IMR-90 (cell line): ENCODE data around the gene UGGT1. TPM values are rescaled to one million over a fixed set of nuclear protein-coding genes. Genes with fewer than 3 reads are reported as not detected.

Experiments used
- ATAC-seq: fragments of 200-7000 bp; cut with Tn5 transposase; 2 replicates; pipeline ENCODE4 v1.9.1; 2020; ENCODE audit warnings: low read depth, mild to moderate bottlenecking, moderate library complexity
- BruUV-seq: library from RNA; stranded (reverse); fragments of 400-500 nt; replicated peaks from 2 replicates; lab custom pipeline; 2021; lab: Mats Ljungman, UMichigan
- CTCF ChIA-PET: fragments of 300-600 bp; formaldehyde crosslinking; extraction: SDS; loops from one replicate; lab custom pipeline; 2021; ENCODE audit warnings: antibody characterized with exemption; lab: Yijun Ruan, JAX
- POLR2A ChIA-PET: fragments of 300-600 bp; sonication (Branson Sonifier 250); formaldehyde crosslinking; loops from one replicate; lab custom pipeline; 2022; ENCODE audit warnings: antibody characterized with exemption; ENCODE audit not compliant: unreplicated experiment; lab: Charles Lee
- DNase-seq: peaks from one replicate; pipeline ENCODE4 v3.0.0; 2013
- H2AFZ ChIP-seq: replicated peaks from 2 replicates; pipeline ENCODE3; 2013; ENCODE audit warnings: low read length, mild to moderate bottlenecking; ENCODE audit not compliant: poor library complexity
- H2AK5ac ChIP-seq: 2 replicates; pipeline ENCODE4 v1.6.1; 2013; ENCODE audit warnings: low read depth, low read length, inconsistent platforms
- H2AK9ac ChIP-seq: replicated peaks from 2 replicates; pipeline ENCODE3; 2013; ENCODE audit warnings: mild to moderate bottlenecking, low read depth, low read length, moderate library complexity; ENCODE audit not compliant: poor library complexity
- H2BK120ac ChIP-seq: 2 replicates; pipeline ENCODE4 v1.6.1; 2013; ENCODE audit warnings: low read depth, low read length, inconsistent platforms
- H2BK15ac ChIP-seq: 3 replicates; pipeline ENCODE4 v1.6.1; 2013; ENCODE audit warnings: low read depth, low read length, inconsistent platforms
- H2BK20ac ChIP-seq: 2 replicates; pipeline ENCODE4 v1.6.1; 2013; ENCODE audit warnings: low read depth, mild to moderate bottlenecking, inconsistent platforms, low read length, moderate library complexity
- H2BK5ac ChIP-seq: 2 replicates; pipeline ENCODE4 v1.6.1; 2013; ENCODE audit warnings: mild to moderate bottlenecking, low read depth, low read length, inconsistent platforms; ENCODE audit not compliant: poor library complexity, severe bottlenecking
- H3K14ac ChIP-seq: replicated peaks from 2 replicates; pipeline ENCODE4 v1.6.1; 2013; ENCODE audit warnings: low read depth, low read length, inconsistent platforms
- H3K18ac ChIP-seq: 2 replicates; pipeline ENCODE4 v1.6.1; 2013; ENCODE audit warnings: low read depth, low read length, control low read depth
- H3K23ac ChIP-seq: 2 replicates; pipeline ENCODE4 v1.6.1; 2013; ENCODE audit warnings: low read depth, low read length, inconsistent platforms
- H3K27ac ChIP-seq: 2 replicates; pipeline ENCODE4 v1.5.1; 2013; ENCODE audit warnings: mild to moderate bottlenecking, control low read depth, low read length; ENCODE audit not compliant: insufficient read depth
- H3K27me3 ChIP-seq: 2 replicates; pipeline ENCODE4 v1.6.1; 2013; ENCODE audit warnings: low read length; ENCODE audit not compliant: control insufficient read depth, insufficient read depth
- H3K36me3 ChIP-seq: 2 replicates; pipeline ENCODE4 v1.6.1; 2013; ENCODE audit warnings: low read length, mixed read lengths; ENCODE audit not compliant: control insufficient read depth, insufficient read depth
- H3K4ac ChIP-seq: 2 replicates; pipeline ENCODE4 v1.6.1; 2013; ENCODE audit warnings: low read depth, low read length, inconsistent platforms
- H3K4me1 ChIP-seq: 2 replicates; pipeline ENCODE4 v1.6.1; 2013; ENCODE audit warnings: low read length, mixed read lengths; ENCODE audit not compliant: control insufficient read depth, insufficient read depth
- H3K4me2 ChIP-seq: 2 replicates; pipeline ENCODE4 v1.6.1; 2013; ENCODE audit warnings: low read depth, mild to moderate bottlenecking, control low read depth, low read length, moderate library complexity
- H3K4me3 ChIP-seq: 2 replicates; pipeline ENCODE4 v1.5.1; 2013; ENCODE audit warnings: low read depth, mild to moderate bottlenecking, control low read depth, low read length, moderate library complexity; ENCODE audit not compliant: insufficient read depth
- H3K56ac ChIP-seq: 2 replicates; pipeline ENCODE4 v1.6.1; 2013; ENCODE audit warnings: low read length, inconsistent platforms; ENCODE audit not compliant: insufficient read depth; ENCODE audit errors: extremely low read depth
- H3K79me1 ChIP-seq, 2 experiments: 2 replicates each; pipeline ENCODE4 v1.6.1; 2013; ENCODE audit warnings: low read length in 2 of 2, inconsistent platforms in 1 of 2, low read depth in 1 of 2
- H3K9ac ChIP-seq: 2 replicates; pipeline ENCODE4 v1.6.1; 2013; ENCODE audit warnings: low read depth, low read length, control low read depth
- H3K9me1 ChIP-seq: 2 replicates; pipeline ENCODE4 v1.6.1; 2013; ENCODE audit warnings: low read length, inconsistent platforms; ENCODE audit not compliant: insufficient read depth
- H3K9me3 ChIP-seq: 2 replicates; pipeline ENCODE4 v1.6.1; 2013; ENCODE audit warnings: low read length; ENCODE audit not compliant: control insufficient read depth, insufficient read depth
- H4K20me1 ChIP-seq: 2 replicates; pipeline ENCODE4 v1.6.1; 2013; ENCODE audit warnings: low read length, inconsistent platforms; ENCODE audit not compliant: insufficient read depth
- H4K5ac ChIP-seq: 2 replicates; pipeline ENCODE4 v1.6.1; 2013; ENCODE audit warnings: mild to moderate bottlenecking, low read depth, low read length, control low read depth
- H4K8ac ChIP-seq, 2 experiments: 2 replicates each; pipeline ENCODE4 v1.6.1; 2013; ENCODE audit warnings: low read depth in 2 of 2, low read length in 2 of 2, control low read depth in 1 of 2, inconsistent platforms in 1 of 2
- H4K91ac ChIP-seq: 2 replicates; pipeline ENCODE4 v1.6.1; 2013; ENCODE audit warnings: low read depth, low read length, inconsistent platforms; ENCODE audit not compliant: insufficient read depth
- BHLHE40 ChIP-seq: fragments of 150-350 bp; IDR thresholded peaks from 2 replicates; pipeline ENCODE4 v1.6.1; 2016; ENCODE audit warnings: mild to moderate bottlenecking, low read depth, low read length
- RFX5 ChIP-seq: IDR thresholded peaks from 2 replicates; pipeline ENCODE4 v1.8.0; 2012; ENCODE audit warnings: low read depth, mild to moderate bottlenecking, low read length, moderate library complexity
- SMC3 ChIP-seq: fragments of 150-350 bp; IDR thresholded peaks from 2 replicates; pipeline ENCODE4 v1.6.1; 2016; ENCODE audit warnings: low read depth, mild to moderate bottlenecking, antibody characterized with exemption, low read length, moderate library complexity
- WGBS, 2 experiments: methylation state at CpG; one replicate each; pipeline versions ENCODE4 v1.1.5 to v1.1.7; 2013; ENCODE audit warnings: missing lambda C conversion rate in 2 of 2; ENCODE audit not compliant: insufficient read length in 1 of 2; ENCODE audit errors: extremely low coverage in 2 of 2; 5-methylcytosine and 5-hydroxymethylcytosine counted together
- dilution Hi-C: fragments of 300-500 bp; cut with HindIII; formaldehyde crosslinking; loops from one replicate; pipeline ENCODE4 v1.14.3; 2018; ENCODE audit warnings: low sequenced_read_pairs; ENCODE audit not compliant: unreplicated experiment
- in situ Hi-C: fragments of 300-500 bp; cut with MboI; formaldehyde crosslinking; loops from 3 replicates; pipeline ENCODE4 v1.14.3; 2019; ENCODE audit warnings: low sequenced_read_pairs, inconsistent platforms, mixed read lengths
- intact Hi-C: fragments of 100-400 bp; cut with micrococcal nuclease; formaldehyde crosslinking; loops from 2 replicates; pipeline ENCODE4 v1.10.0; 2022
- polyA plus RNA-seq, 3 experiments: library from polyadenylated mRNA; depleted of rRNA; stranded (reverse); fragments of >200 nt; gene quantifications; 2 replicates each; pipeline ENCODE4 v1.2.3, GENCODE V29; 2012; ENCODE audit warnings: low replicate concordance in 1 of 3
- total RNA-seq: library from RNA; depleted of rRNA; stranded (reverse); fragments of >200 nt; gene quantifications from 2 replicates; pipeline ENCODE4 v1.2.3, GENCODE V29; 2012

The UGGT1 gene
- total and polyA plus RNA-seq, 2 of the 4 experiments (the other 2 are of a cell fraction), result 26.1 to 71.3 TPM

DNA sequence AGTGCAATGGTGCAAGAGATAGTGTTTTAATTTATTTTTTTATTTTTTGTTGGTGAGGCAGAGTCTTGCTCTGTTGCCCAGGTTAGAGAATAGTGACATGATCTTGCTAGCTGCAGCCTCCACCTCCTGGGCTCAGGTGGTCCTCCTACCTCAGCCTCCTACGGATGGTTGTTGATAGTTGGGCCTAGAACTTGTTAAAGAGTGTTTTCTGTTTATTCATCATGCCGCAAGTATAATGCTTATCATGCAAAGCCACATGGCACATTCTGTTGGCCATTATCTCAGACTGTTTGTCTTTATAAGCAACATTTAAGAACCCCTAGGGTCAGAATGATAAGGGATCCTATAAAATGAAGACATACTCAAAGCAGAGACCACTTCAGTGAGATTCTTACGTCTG is 1.7 kb downstream of the UGGT1 start:
- Histone ChIP-seq H3K4ac (no peak overlapping the region), H3K4me2 (no peak overlapping the region; the same call in 1 of the 2 replicates), H3K4me1 (no peaks in the 10 kb centered on the region), H3K23ac (no peak overlapping the region; the same call in 1 of the 2 replicates), H2BK20ac (no peak overlapping the region), H3K4me3 (no peak overlapping the region), H3K79me1 (peaks cover 24 to 38% of the 10 kb centered on the region in 2 experiments), H2BK5ac (no peak overlapping the region), H2AK5ac (no peak overlapping the region), H4K5ac (no peak overlapping the region), H2AFZ (no peak overlapping the region), H2BK120ac (no peak overlapping the region), H2BK15ac (no peak overlapping the region), H2AK9ac (no peak overlapping the region), H3K18ac (no peak overlapping the region), H4K8ac (no peak overlapping the region), H4K91ac (no peak overlapping the region), H3K9me1 (peaks cover 4% of the 10 kb centered on the region; the same call in 1 of the 2 replicates), H3K36me3 (peaks cover 2% of the 10 kb centered on the region; the same call in 1 of the 2 replicates), H3K14ac (no peak overlapping the region), H3K56ac (no peak overlapping the region), H3K9ac (no peak overlapping the region), H3K9me3 (no peaks in the 10 kb centered on the region), H3K27ac (no peak overlapping the region), H4K20me1 (no peaks in the 10 kb centered on the region; the same call in 1 of the 2 replicates), H3K27me3 (no peaks in the 10 kb centered on the region)
- dilution Hi-C loops (no loop called here), in situ Hi-C loops (no loop called here), intact Hi-C loops (no loop called here)
- POLR2A ChIA-PET, result no interaction called here
- no TSS peak for BruUV-seq
- CTCF ChIA-PET, result interaction anchor here (1.4 kb wide), 1 partner anchor 29 kb away, joined by 6 read pairs; no protein-coding TSS in a partner anchor
- TF ChIP-seq SMC3, result no peak
- no peak for TF ChIP-seq BHLHE40
- no peak for TF ChIP-seq RFX5
- no CpG with 5 or more reads among the region's 3 CpGs for WGBS, 2 experiments
- DNase-seq, result no peak
- ATAC-seq, result no peak
